IPS-18a (cell line): Measurements from ENCODE around the gene FAM217B.

Experiments used
- H3K27ac ChIP-seq: one replicate; pipeline ENCODE4 v1.5.1; 2013; ENCODE audit warnings: low read length
- H3K27me3 ChIP-seq: one replicate; pipeline ENCODE4 v1.6.1; 2013; ENCODE audit warnings: mild to moderate bottlenecking, low read length; ENCODE audit not compliant: control insufficient read depth, insufficient read depth
- H3K36me3 ChIP-seq: one replicate; pipeline ENCODE4 v1.6.1; 2013; ENCODE audit warnings: low read depth, low read length; ENCODE audit not compliant: control insufficient read depth
- H3K4me1 ChIP-seq: one replicate; pipeline ENCODE4 v1.6.1; 2013; ENCODE audit warnings: low read depth, low read length; ENCODE audit not compliant: control insufficient read depth
- H3K4me3 ChIP-seq: one replicate; pipeline ENCODE4 v1.5.1; 2013; ENCODE audit warnings: low read length
- H3K9ac ChIP-seq: one replicate; pipeline ENCODE4 v1.6.1; 2013; ENCODE audit warnings: mild to moderate bottlenecking, low read length, moderate library complexity
- H3K9me3 ChIP-seq: one replicate; pipeline ENCODE4 v1.6.1; 2013; ENCODE audit warnings: low read depth, low read length; ENCODE audit not compliant: control insufficient read depth

The FAM217B gene

GRCh38 chr20:59939879-59940128 is 385 bp upstream of the FAM217B start:
- H3K4me1 ChIP-seq = peaks cover 7% of the 10 kb centered on the region
- H3K27ac ChIP-seq = no peak overlapping the region
- H3K9ac ChIP-seq = no peak overlapping the region

GRCh38 chr20:59940956-59941294 is 736 bp downstream of the FAM217B start:
- Histone ChIP-seq H3K9ac (peak overlapping the region; percentile 74), H3K4me3 (peak overlapping the region; percentile 81), H3K4me1 (peaks cover 14% of the 10 kb centered on the region), H3K27me3 (peaks cover 25% of the 10 kb centered on the region), H3K9me3 (no peaks in the 10 kb centered on the region), H3K36me3 (peaks cover 31% of the 10 kb centered on the region), H3K27ac (peak overlapping the region; percentile 7)

More at GRCh38 chr20:59939879-59940128, 385 bp upstream of the FAM217B start:
- peak overlapping the region; percentile 81 for H3K4me3 ChIP-seq
- peaks cover 27% of the 10 kb centered on the region for H3K36me3 ChIP-seq
- H3K27me3 ChIP-seq = peaks cover 36% of the 10 kb centered on the region
- H3K9me3 ChIP-seq = no peaks in the 10 kb centered on the region

- peaks cover 14% of the 10 kb centered on the region for H3K4me1 ChIP-seq
- H3K9me3 ChIP-seq = no peaks in the 10 kb centered on the region
- no peak overlapping the region for H3K27ac ChIP-seq
- peaks cover 22% of the 10 kb centered on the region for H3K27me3 ChIP-seq
- H3K9ac ChIP-seq = no peak overlapping the region
- H3K4me3 ChIP-seq = no peak overlapping the region
- peaks cover 31% of the 10 kb centered on the region for H3K36me3 ChIP-seq
Observed at GRCh38 chr20:59942245-59942644, 2.1 kb downstream of the FAM217B start.

- H3K36me3 ChIP-seq = peaks cover 34% of the 10 kb centered on the region
- H3K9ac ChIP-seq = no peak overlapping the region
- H3K4me3 ChIP-seq = no peak overlapping the region
- peaks cover 14% of the 10 kb centered on the region for H3K4me1 ChIP-seq
- H3K9me3 ChIP-seq = no peaks in the 10 kb centered on the region
- H3K27ac ChIP-seq = no peak overlapping the region
- H3K27me3 ChIP-seq = no peaks in the 10 kb centered on the region
Observed at GRCh38 chr20:59944726-59945125, 4.5 kb downstream of the FAM217B start.

GRCh38 chr20:59945175-59945574 is 5.0 kb downstream of the FAM217B start:
- Histone ChIP-seq H3K4me1 (peaks cover 14% of the 10 kb centered on the region), H3K36me3 (peaks cover 34% of the 10 kb centered on the region), H3K9ac (no peak overlapping the region), H3K27me3 (no peaks in the 10 kb centered on the region), H3K4me3 (no peak overlapping the region), H3K27ac (no peak overlapping the region), H3K9me3 (no peaks in the 10 kb centered on the region)

GRCh38 chr20:59945731-59946130 is 5.5 kb downstream of the FAM217B start:
- H3K9ac ChIP-seq = no peak overlapping the region
- H3K4me3 ChIP-seq = no peak overlapping the region
- peaks cover 14% of the 10 kb centered on the region for H3K4me1 ChIP-seq
- H3K27ac ChIP-seq = no peak overlapping the region
- H3K9me3 ChIP-seq = no peaks in the 10 kb centered on the region
- peaks cover 34% of the 10 kb centered on the region for H3K36me3 ChIP-seq
- H3K27me3 ChIP-seq = no peaks in the 10 kb centered on the region

GRCh38 chr20:59947376-59947775 is 7.2 kb downstream of the FAM217B start:
- no peaks in the 10 kb centered on the region for H3K9me3 ChIP-seq
- H3K9ac ChIP-seq = no peak overlapping the region
- H3K36me3 ChIP-seq = peaks cover 32% of the 10 kb centered on the region
- peaks cover 8% of the 10 kb centered on the region for H3K4me1 ChIP-seq
- H3K27ac ChIP-seq = no peak overlapping the region
- no peak overlapping the region for H3K4me3 ChIP-seq
- no peaks in the 10 kb centered on the region for H3K27me3 ChIP-seq

- peaks cover 8% of the 10 kb centered on the region for H3K4me1 ChIP-seq
- H3K36me3 ChIP-seq = peaks cover 24% of the 10 kb centered on the region
- no peak overlapping the region for H3K27ac ChIP-seq
- no peak overlapping the region for H3K4me3 ChIP-seq
- H3K27me3 ChIP-seq = no peaks in the 10 kb centered on the region
- H3K9ac ChIP-seq = no peak overlapping the region
- H3K9me3 ChIP-seq = no peaks in the 10 kb centered on the region
Observed at GRCh38 chr20:59948212-59948611, 8.0 kb downstream of the FAM217B start.

- H3K27me3 ChIP-seq = no peaks in the 10 kb centered on the region
- H3K9me3 ChIP-seq = no peaks in the 10 kb centered on the region
- H3K27ac ChIP-seq = no peak overlapping the region
- H3K4me3 ChIP-seq = no peak overlapping the region
- H3K4me1 ChIP-seq = peaks cover 8% of the 10 kb centered on the region
- no peak overlapping the region for H3K9ac ChIP-seq
- H3K36me3 ChIP-seq = peaks cover 15% of the 10 kb centered on the region
Observed at GRCh38 chr20:59948828-59949720, 8.9 kb downstream of the FAM217B start.

GRCh38 chr20:59949911-59950310 is 9.7 kb downstream of the FAM217B start:
- H3K4me1 ChIP-seq = peaks cover 8% of the 10 kb centered on the region
- no peak overlapping the region for H3K9ac ChIP-seq
- H3K4me3 ChIP-seq = no peak overlapping the region
- H3K9me3 ChIP-seq = no peaks in the 10 kb centered on the region
- no peaks in the 10 kb centered on the region for H3K27me3 ChIP-seq
- H3K27ac ChIP-seq = no peak overlapping the region
- H3K36me3 ChIP-seq = peaks cover 7% of the 10 kb centered on the region

- Histone ChIP-seq H3K9ac (no peak overlapping the region), H3K9me3 (no peaks in the 10 kb centered on the region), H3K4me1 (no peaks in the 10 kb centered on the region), H3K36me3 (no peaks in the 10 kb centered on the region), H3K4me3 (no peak overlapping the region), H3K27ac (no peak overlapping the region), H3K27me3 (no peaks in the 10 kb centered on the region)
Observed at GRCh38 chr20:59954718-59955117, 14.5 kb downstream of the FAM217B start.

- H3K27ac ChIP-seq = no peak overlapping the region
- H3K36me3 ChIP-seq = no peaks in the 10 kb centered on the region
- H3K4me3 ChIP-seq = no peak overlapping the region
- no peaks in the 10 kb centered on the region for H3K27me3 ChIP-seq
- no peak overlapping the region for H3K9ac ChIP-seq
- H3K4me1 ChIP-seq = no peaks in the 10 kb centered on the region
- no peaks in the 10 kb centered on the region for H3K9me3 ChIP-seq
Observed at GRCh38 chr20:59955131-59955796, 15.1 kb downstream of the FAM217B start.
